HFF-Myc (cell line): Measurements from ENCODE around the gene UBALD2.

Source experiments
- DNase-seq: peaks from one replicate; pipeline ENCODE4 v3.0.0-alpha.2; 2011; ENCODE audit warnings: low read depth; ENCODE audit errors: extremely low read depth
- H3K4me3 ChIP-seq: replicated peaks from 2 replicates; pipeline ENCODE4 v1.5.1; 2011; ENCODE audit warnings: low read depth, mild to moderate bottlenecking, control low read depth, low read length
- CTCF ChIP-seq: IDR thresholded peaks from 2 replicates; pipeline ENCODE4 v1.5.1; 2012; ENCODE audit warnings: mild to moderate bottlenecking, low read depth, low read length, control low read depth; ENCODE audit errors: missing control alignments

Gene UBALD2

DNA sequence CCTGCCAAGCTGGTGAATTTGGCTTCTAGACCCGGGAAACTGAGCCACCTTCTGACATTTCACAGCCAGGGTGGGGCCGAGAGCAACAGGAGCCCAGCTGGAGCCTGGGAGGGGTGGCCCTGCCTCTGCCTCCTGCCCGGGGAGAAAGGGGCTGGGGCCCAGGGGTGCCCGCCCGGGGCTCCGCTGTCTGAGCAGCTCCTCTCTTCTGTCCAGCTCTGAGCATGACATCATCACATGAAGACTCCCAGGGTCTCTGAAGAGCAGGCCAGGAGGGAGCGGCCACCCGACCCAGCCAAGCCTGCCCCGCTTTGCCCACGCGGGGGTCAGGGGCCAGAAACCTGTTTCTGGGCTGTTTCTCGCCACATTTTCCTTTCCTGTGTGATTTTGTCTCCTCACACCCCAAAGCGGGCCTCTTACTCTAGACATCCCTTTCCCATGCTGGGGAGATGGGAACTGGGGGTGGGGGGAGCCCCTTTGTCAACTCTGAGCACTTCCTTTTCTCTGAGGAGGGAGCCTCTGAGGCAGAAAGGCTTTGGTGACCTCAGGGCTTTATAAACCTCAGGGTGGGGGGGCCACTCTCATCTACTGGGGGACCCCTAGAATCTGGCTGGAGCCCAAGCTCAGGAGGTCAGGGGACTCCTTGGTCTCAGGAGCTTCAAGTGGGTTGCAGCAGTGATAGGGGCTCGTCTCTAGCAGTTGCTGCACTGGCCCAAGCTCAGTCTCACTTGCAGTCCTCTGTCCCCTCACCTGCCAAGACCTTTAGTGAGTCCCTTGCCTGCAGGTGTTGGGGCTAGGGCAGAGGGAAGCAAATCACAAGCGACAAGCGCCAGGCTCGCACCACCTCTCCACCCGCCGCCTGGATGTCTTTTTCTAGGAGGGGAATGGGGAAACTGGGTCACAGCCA is 7.6 kb downstream of the UBALD2 start:
- no peak overlapping the region for H3K4me3 ChIP-seq
- no peak for TF ChIP-seq CTCF
- no peak for DNase-seq

DNA sequence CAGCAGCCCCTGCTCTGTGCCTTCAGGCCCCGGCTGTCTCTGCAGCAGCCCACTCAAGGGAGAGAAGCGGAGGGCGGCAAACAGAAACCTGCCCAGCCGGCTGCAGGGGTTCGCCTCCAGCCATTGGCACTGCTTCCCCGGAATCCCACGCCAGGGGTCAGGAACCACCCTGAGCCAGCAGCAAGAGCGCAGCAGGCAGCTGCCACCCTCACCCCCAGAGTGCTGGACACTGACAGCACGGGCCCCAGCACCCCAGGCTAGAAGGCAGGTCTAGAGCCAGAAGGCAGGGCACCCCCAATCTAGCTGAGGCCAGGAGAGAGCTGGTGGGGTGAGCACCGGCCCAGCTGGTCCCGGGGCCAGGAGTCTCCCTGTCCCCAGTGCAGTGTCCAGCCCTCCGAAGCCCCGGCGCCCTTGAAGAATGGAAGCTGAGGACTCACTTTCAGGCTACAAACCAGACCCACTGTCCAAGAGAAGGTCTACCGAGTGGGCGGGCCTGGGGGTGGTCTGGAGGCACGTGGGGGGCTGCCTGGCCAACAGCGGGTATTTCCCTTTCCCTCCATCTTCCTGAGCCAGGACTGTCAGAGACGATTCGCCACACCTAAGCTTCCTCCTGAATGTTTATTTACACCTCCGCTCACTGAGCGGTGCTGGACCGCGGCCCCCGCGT is 8.4 kb downstream of the UBALD2 start:
- no peak for DNase-seq
- no peak for TF ChIP-seq CTCF

DNA sequence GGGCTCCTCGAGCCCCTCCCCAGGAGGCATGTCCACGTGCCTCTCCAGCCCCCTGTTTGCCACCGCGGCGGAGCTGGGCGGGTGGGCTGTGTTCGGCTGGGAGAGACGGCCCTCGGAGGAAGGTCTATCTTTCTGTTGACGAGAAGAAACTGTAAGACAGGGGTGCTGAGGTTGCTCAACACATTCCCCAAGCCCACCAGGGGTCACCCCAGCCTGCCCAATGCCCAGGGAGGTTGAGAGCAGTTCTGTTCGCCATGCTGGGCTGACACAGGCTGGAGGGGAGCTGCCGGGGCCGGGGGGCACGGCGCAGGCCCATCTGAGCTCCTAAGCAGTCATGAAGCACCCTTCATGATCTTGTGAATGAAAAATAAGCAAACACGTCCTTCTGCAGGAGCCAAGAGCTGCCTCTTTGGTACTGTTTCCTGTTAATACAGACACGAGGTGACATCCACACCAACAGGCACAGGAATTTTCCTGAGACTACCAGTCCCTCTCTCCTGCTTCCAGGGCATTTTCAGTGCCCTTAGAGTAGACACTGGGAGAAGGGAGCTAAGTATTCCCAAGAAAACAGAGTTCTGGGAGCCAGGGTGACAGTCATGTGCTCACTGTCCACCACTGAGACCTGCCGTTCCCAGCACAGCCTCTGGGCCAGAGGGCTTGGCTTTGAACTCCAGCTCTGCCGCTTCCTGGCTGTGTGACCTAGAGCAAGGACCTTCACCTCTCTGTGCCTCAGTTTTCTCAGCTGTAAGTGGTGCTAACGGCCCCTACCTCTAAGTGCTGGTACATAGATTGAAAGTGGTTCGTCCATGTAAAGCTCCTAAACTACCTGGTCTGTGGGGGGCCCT is 9.2 kb downstream of the UBALD2 start:
- no peak for DNase-seq
- H3K4me3 ChIP-seq = no peak overlapping the region
- no peak for TF ChIP-seq CTCF

More for the DNA sequence above, 8.4 kb downstream of the UBALD2 start:
- no peak overlapping the region for H3K4me3 ChIP-seq

- H3K4me3 ChIP-seq = no peak overlapping the region
- TF ChIP-seq CTCF = no peak
- no peak for DNase-seq
Measured at GRCh38 chr17:76275382-76276068, 10.4 kb downstream of the UBALD2 start.

- no peak for TF ChIP-seq CTCF
- no peak overlapping the region for H3K4me3 ChIP-seq
- no peak for DNase-seq
Measured at GRCh38 chr17:76276069-76276431, 10.9 kb downstream of the UBALD2 start.
